Naive B cell (primary cell): Measurements from ENCODE around the gene DDTL. TPM values are rescaled to one million over a fixed set of nuclear protein-coding genes. Genes with fewer than 3 reads are reported as not detected.
"Not testable (repeated sequence)": the region's sequence is repeated elsewhere in the genome, so short reads cannot be mapped to it uniquely, and the experiment has no call there.

ENCODE experiments used
- ATAC-seq, 2 donors: fragments of 150-1000 bp; cut with Tn5 transposase; 2 replicates each; pipeline ENCODE4 v1.10.0; 2021; ENCODE audit warnings: low read depth in 2 of 2, mild to moderate bottlenecking in 2 of 2, moderate library complexity in 2 of 2
- DNase-seq: peaks from one replicate; pipeline ENCODE4 v3.0.0; 2022
- H3K27ac Mint-ChIP-seq, 6 donors: one replicate each; pipeline ENCODE4 v1.8.0; 2020 to 2022; ENCODE audit warnings: mild to moderate bottlenecking in 6 of 6, mixed read lengths in 6 of 6, moderate library complexity in 5 of 6, inconsistent platforms in 2 of 6
- H3K27me3 Mint-ChIP-seq, 3 donors: one replicate each; pipeline ENCODE4 v1.8.0; 2021 to 2022; ENCODE audit warnings: mixed read lengths in 3 of 3, mild to moderate bottlenecking in 1 of 3
- H3K36me3 Mint-ChIP-seq, 2 donors: one replicate each; pipeline ENCODE4 v1.8.0; 2020 to 2022; ENCODE audit warnings: mixed read lengths in 2 of 2, inconsistent platforms in 1 of 2, mild to moderate bottlenecking in 1 of 2
- H3K4me1 Mint-ChIP-seq, 3 donors: one replicate each; pipeline ENCODE4 v1.8.0; 2020 to 2022; ENCODE audit warnings: mixed read lengths in 3 of 3, inconsistent platforms in 1 of 3, mild to moderate bottlenecking in 1 of 3, moderate library complexity in 1 of 3
- H3K4me3 Mint-ChIP-seq, 8 donors: one replicate each; pipeline ENCODE4 v1.8.0; 2020 to 2022; ENCODE audit warnings: mild to moderate bottlenecking in 8 of 8, mixed read lengths in 8 of 8, moderate library complexity in 8 of 8, inconsistent platforms in 2 of 8
- H3K9me3 Mint-ChIP-seq, 7 donors: one replicate each; pipeline ENCODE4 v1.8.0; 2020 to 2022; ENCODE audit warnings: mixed read lengths in 7 of 7, mild to moderate bottlenecking in 5 of 7, inconsistent platforms in 2 of 7, moderate library complexity in 1 of 7
- polyA plus RNA-seq, 6 donors: library from polyadenylated mRNA; unstranded; fragments of 300-500 nt; fragmentation: Illumina TruSeq; gene quantifications; one replicate each; pipeline ENCODE4 v1.2.3, GENCODE V29; 2021; ENCODE audit warnings: low read depth in 6 of 6

The DDTL gene
- polyA plus RNA-seq, 6 donors from 2014 or later, result 0.89 to 5.3 (median 1.3) TPM

- H3K36me3 Mint-ChIP-seq, H3K27me3 Mint-ChIP-seq, DNase-seq, ATAC-seq, H3K9me3 Mint-ChIP-seq, H3K4me1 Mint-ChIP-seq, H3K4me3 Mint-ChIP-seq: not testable (repeated sequence)
- peak overlapping the region in 1 of 6 donors; percentile 3 for H3K27ac Mint-ChIP-seq
Observed at GRCh38 chr22:23954193-23954990, 12.3 kb upstream of the DDTL start.

GRCh38 chr22:23954991-23955305, 11.7 kb upstream of the DDTL start:
- DNase-seq, ATAC-seq, H3K27me3 Mint-ChIP-seq, H3K9me3 Mint-ChIP-seq, H3K36me3 Mint-ChIP-seq, H3K27ac Mint-ChIP-seq, H3K4me1 Mint-ChIP-seq, H3K4me3 Mint-ChIP-seq: not testable (repeated sequence)

GRCh38 chr22:23955886-23956285, 10.8 kb upstream of the DDTL start:
- not testable (repeated sequence) for H3K27me3 Mint-ChIP-seq, H3K4me1 Mint-ChIP-seq, ATAC-seq, H3K4me3 Mint-ChIP-seq, H3K36me3 Mint-ChIP-seq, H3K9me3 Mint-ChIP-seq, DNase-seq, H3K27ac Mint-ChIP-seq

GRCh38 chr22:23956301-23956900, 10.3 kb upstream of the DDTL start:
- peak overlapping the region in 1 of 8 donors; percentile 73 for H3K4me3 Mint-ChIP-seq
- not testable (repeated sequence) for H3K27me3 Mint-ChIP-seq, H3K4me1 Mint-ChIP-seq, H3K9me3 Mint-ChIP-seq, H3K36me3 Mint-ChIP-seq
- H3K27ac Mint-ChIP-seq, result peak overlapping the region in 1 of 6 donors; percentile 59
- peak; percentile 73 for DNase-seq
- ATAC-seq, result peak; percentile 90 to 94

GRCh38 chr22:23961084-23961771, 5.5 kb upstream of the DDTL start, which contains the start of gene GSTT2B:
Gene GSTT2B, minus strand, starts transcription at chr22:23961195. Its CDS starts 64 bp downstream, at chr22:23961131.
- not testable (repeated sequence) for H3K27ac Mint-ChIP-seq, H3K9me3 Mint-ChIP-seq, ATAC-seq, H3K4me1 Mint-ChIP-seq, DNase-seq, H3K36me3 Mint-ChIP-seq, H3K27me3 Mint-ChIP-seq
- peak within 1 kb of the TSS in 1 of 8 donors; percentile 35 for H3K4me3 Mint-ChIP-seq

GRCh38 chr22:23966094-23966493, 594 bp upstream of the DDTL start:
- not testable (repeated sequence) for H3K27ac Mint-ChIP-seq, H3K4me3 Mint-ChIP-seq, H3K9me3 Mint-ChIP-seq, H3K27me3 Mint-ChIP-seq, DNase-seq
- Mint-ChIP-seq H3K36me3 (peaks cover 0 to 13% of the 10 kb centered on the region in 2 donors), H3K4me1 (peaks cover 13 to 22% (median 16%) of the 10 kb centered on the region in 3 donors)
- ATAC-seq, result peak; percentile 57

GRCh38 chr22:23969071-23969470, 2.4 kb downstream of the DDTL start:
- Mint-ChIP-seq H3K27me3 (no peaks in the 10 kb centered on the region), H3K36me3 (peaks cover 0 to 13% of the 10 kb centered on the region in 2 donors), H3K4me3 (peak overlapping the region in 3 of 8 donors; percentile 6 to 68 (median 65)), H3K27ac (no peak overlapping the region), H3K9me3 (no peaks in the 10 kb centered on the region), H3K4me1 (peaks cover 16 to 30% (median 21%) of the 10 kb centered on the region in 3 donors)
- no peak for DNase-seq
- no peak for ATAC-seq

- Mint-ChIP-seq H3K9me3 (no peaks in the 10 kb centered on the region), H3K27me3 (no peaks in the 10 kb centered on the region), H3K4me3 (peak overlapping the region in 4 of 8 donors; percentile 0 to 65 (median 37)), H3K4me1 (peaks cover 16 to 30% (median 21%) of the 10 kb centered on the region in 3 donors), H3K27ac (peak overlapping the region in 4 of 6 donors; percentile 3 to 63 (median 7)), H3K36me3 (peaks cover 0 to 13% of the 10 kb centered on the region in 2 donors)
- no peak for DNase-seq
- no peak for ATAC-seq
Observed at GRCh38 chr22:23970201-23970641, 3.5 kb downstream of the DDTL start.

- Mint-ChIP-seq H3K4me1 (peaks cover 16 to 30% (median 21%) of the 10 kb centered on the region in 3 donors), H3K36me3 (peaks cover 0 to 13% of the 10 kb centered on the region in 2 donors), H3K27ac (peak overlapping the region in 1 of 6 donors; percentile 3), H3K4me3 (peak overlapping the region in 5 of 8 donors; percentile 50 to 83 (median 65)), H3K27me3 (no peaks in the 10 kb centered on the region), H3K9me3 (no peaks in the 10 kb centered on the region)
- no peak for ATAC-seq
- DNase-seq, result no peak
Observed at GRCh38 chr22:23970816-23971486, 4.3 kb downstream of the DDTL start.

GRCh38 chr22:23971927-23972326, 5.2 kb downstream of the DDTL start:
- H3K9me3 Mint-ChIP-seq, result not testable (repeated sequence)
- peak overlapping the region in 5 of 8 donors; percentile 44 to 67 (median 56) for H3K4me3 Mint-ChIP-seq

GRCh38 chr22:23974345-23974744, 7.7 kb downstream of the DDTL start, which contains the start of gene DDT:
Gene DDT, minus strand, starts transcription at chr22:23974441. Its CDS starts 27 bp downstream, at chr22:23974414.
- not testable (repeated sequence) for H3K27ac Mint-ChIP-seq, H3K27me3 Mint-ChIP-seq, H3K4me3 Mint-ChIP-seq, H3K9me3 Mint-ChIP-seq, DNase-seq
- Mint-ChIP-seq H3K4me1 (peaks cover 13 to 26% (median 16%) of the 10 kb centered on the region in 3 donors), H3K36me3 (peaks cover 0 to 13% of the 10 kb centered on the region in 2 donors)
- ATAC-seq, result peak; percentile 94

More at GRCh38 chr22:23971927-23972326, 5.2 kb downstream of the DDTL start:
- not testable (repeated sequence) for ATAC-seq, H3K27me3 Mint-ChIP-seq, DNase-seq, H3K27ac Mint-ChIP-seq
- peaks cover 0 to 13% of the 10 kb centered on the region in 2 donors for H3K36me3 Mint-ChIP-seq
- H3K4me1 Mint-ChIP-seq, result peaks cover 16 to 30% (median 21%) of the 10 kb centered on the region in 3 donors

GRCh38 chr22:23974836-23975352, 8.2 kb downstream of the DDTL start:
- H3K4me1 Mint-ChIP-seq, result peaks cover 10 to 21% (median 11%) of the 10 kb centered on the region in 3 donors
- H3K36me3 Mint-ChIP-seq, result peaks cover 0 to 11% of the 10 kb centered on the region in 2 donors
- not testable (repeated sequence) for H3K27me3 Mint-ChIP-seq, H3K4me3 Mint-ChIP-seq, H3K27ac Mint-ChIP-seq, H3K9me3 Mint-ChIP-seq
- DNase-seq (peak; percentile 3), ATAC-seq (peak; percentile 57 to 59)

- H3K27ac Mint-ChIP-seq, H3K4me1 Mint-ChIP-seq, ATAC-seq, DNase-seq, H3K9me3 Mint-ChIP-seq, H3K36me3 Mint-ChIP-seq, H3K27me3 Mint-ChIP-seq, H3K4me3 Mint-ChIP-seq: not testable (repeated sequence)
Observed at GRCh38 chr22:23977304-23977703, 10.6 kb downstream of the DDTL start.
